Measurements from ENCODE around the gene NGLY1.

NGLY1 gene

GRCh38 chr3:25783661-25784512 lies 644 bp upstream of the NGLY1 start:
- no peak for DNase-seq

GRCh38 chr3:25782636-25782937 lies 656 bp downstream of the NGLY1 start:
- DNase-seq = no peak

GRCh38 chr3:25781758-25782594 lies 1.3 kb downstream of the NGLY1 start:
- DNase-seq = no peak

- no peak for DNase-seq
Measured at GRCh38 chr3:25781145-25781757, 2.0 kb downstream of the NGLY1 start.

GRCh38 chr3:25780618-25781017 lies 2.6 kb downstream of the NGLY1 start:
- no peak for DNase-seq

GRCh38 chr3:25775936-25776335 lies 7.3 kb downstream of the NGLY1 start:
- no peak for DNase-seq

GRCh38 chr3:25768851-25769250 lies 14.4 kb downstream of the NGLY1 start:
- no peak for DNase-seq

- DNase-seq = no peak
Measured at GRCh38 chr3:25751725-25752124, 31.5 kb downstream of the NGLY1 start.

GRCh38 chr3:25751048-25751447 lies 32.2 kb downstream of the NGLY1 start:
- DNase-seq = no peak

GRCh38 chr3:25749031-25749581 lies 34.1 kb downstream of the NGLY1 start:
- no peak for DNase-seq

GRCh38 chr3:25748189-25748588 lies 35.1 kb downstream of the NGLY1 start:
- DNase-seq = no peak

GRCh38 chr3:25747033-25747432 lies 36.2 kb downstream of the NGLY1 start:
- DNase-seq = no peak

GRCh38 chr3:25744470-25744869 lies 38.8 kb downstream of the NGLY1 start:
- DNase-seq = no peak

- DNase-seq = no peak
Measured at GRCh38 chr3:25728101-25728500, 55.1 kb downstream of the NGLY1 start.

GRCh38 chr3:25727316-25727715 lies 55.9 kb downstream of the NGLY1 start:
- no peak for DNase-seq

GRCh38 chr3:25725810-25726209 lies 57.4 kb downstream of the NGLY1 start:
- no peak for DNase-seq

- no peak for DNase-seq
Measured at GRCh38 chr3:25724948-25725645, 58.1 kb downstream of the NGLY1 start.

- no peak for DNase-seq
Measured at GRCh38 chr3:25723802-25724201, 59.4 kb downstream of the NGLY1 start.

- no peak for DNase-seq
Measured at GRCh38 chr3:25719321-25719720, 63.9 kb downstream of the NGLY1 start.

GRCh38 chr3:25713341-25713985 lies 69.8 kb downstream of the NGLY1 start:
- no peak for DNase-seq

GRCh38 chr3:25711090-25711489 lies 72.2 kb downstream of the NGLY1 start:
- no peak for DNase-seq

GRCh38 chr3:25708036-25708435 lies 75.2 kb downstream of the NGLY1 start:
- DNase-seq = no peak

All from T1000 (cell line).